Sigmoid colon (tissue), 7 donors: Measurements from ENCODE around the gene P2RX2. TPM values are rescaled to one million over a fixed set of nuclear protein-coding genes. Genes with fewer than 3 reads are reported as not detected.

Experiments used
- DNase-seq: peaks from one replicate; pipeline ENCODE4 v3.0.0-alpha.2; 2019
- H3K27ac ChIP-seq, 4 donors: fragments of 200-600 bp; sonication (generic); one replicate each; pipeline ENCODE4 v1.5.1; 2016 to 2019; ENCODE audit warnings: mild to moderate bottlenecking in 1 of 4
- H3K27me3 ChIP-seq, 3 donors: fragments of 200-600 bp; sonication (generic); one replicate each; pipeline ENCODE4 v1.5.1; 2019; ENCODE audit warnings: mild to moderate bottlenecking in 1 of 3
- H3K36me3 ChIP-seq, 4 donors: fragments of 200-600 bp; sonication (generic); one replicate each; pipeline ENCODE4 v1.5.1; 2016 to 2019
- H3K4me1 ChIP-seq, 4 donors: fragments of 200-600 bp; sonication (generic); one replicate each; pipeline ENCODE4 v1.5.1; 2017 to 2019
- H3K4me3 ChIP-seq, 4 donors: fragments of 200-600 bp; sonication (generic); one replicate each; pipeline ENCODE4 v1.5.1; 2017 to 2019; ENCODE audit warnings: mild to moderate bottlenecking in 2 of 4, moderate library complexity in 1 of 4
- H3K9me3 ChIP-seq, 4 donors: fragments of 200-600 bp in 3 of 4; sonication (generic) in 3 of 4; one replicate each; pipeline versions ENCODE4 v1.5.1 to v1.6.1; 2013 to 2019
- CTCF ChIP-seq, 4 experiments: fragments of 450-650 bp in 3 of 4; fragments of 200-600 bp in 1 of 4; IDR thresholded peaks; one replicate each; pipeline ENCODE4 v1.5.1; 2016 to 2019; ENCODE audit warnings: antibody characterized with exemption in 4 of 4, mild to moderate bottlenecking in 3 of 4, moderate library complexity in 2 of 4
- EP300 ChIP-seq, 4 donors: sonication (generic); formaldehyde crosslinking; IDR thresholded peaks; one replicate each; pipeline ENCODE4 v1.6.1; 2017; ENCODE audit warnings: antibody characterized with exemption in 4 of 4
- POLR2A ChIP-seq, 2 donors: fragments of 450-650 bp; IDR thresholded peaks; one replicate each; pipeline ENCODE4 v1.6.1; 2016; ENCODE audit warnings: antibody characterized with exemption in 2 of 2, mild to moderate bottlenecking in 2 of 2, moderate library complexity in 2 of 2
- POLR2AphosphoS5 ChIP-seq, 4 donors: sonication (generic); formaldehyde crosslinking; IDR thresholded peaks; one replicate each; pipeline ENCODE4 v1.6.1; 2017; ENCODE audit warnings: antibody characterized with exemption in 4 of 4
- WGBS, 2 donors: extraction: QIAGEN DNeasy Blood & Tissue Kit; methylation state at CpG; one replicate each; pipeline ENCODE4 v1.1.7; 2013; 5-methylcytosine and 5-hydroxymethylcytosine counted together
- intact Hi-C: fragments of 100-400 bp; cut with DNase I; formaldehyde crosslinking; loops from one replicate; pipeline ENCODE4 v1.15.1; 2023
- polyA plus RNA-seq, 3 donors: library from polyadenylated mRNA; stranded (reverse); fragments of 200-250 nt; gene quantifications; one replicate each; pipeline ENCODE4 v1.2.3, GENCODE V29; 2013
- total RNA-seq, 4 donors: library from RNA; depleted of rRNA; stranded (reverse); fragments of >200 nt; gene quantifications; one replicate each; pipeline ENCODE4 v1.1.0, GENCODE V29; 2016
- donor health status: healthy with polysubstance abuse.
- donor health status: Bipolar disorder and iron deficiency.
- donor health status: healthy.

Gene P2RX2
- total and polyA plus RNA-seq, 7 donors: 0.16 to 1.4 (median 0.36) TPM; not detected in 2

GRCh38 chr12:132586929-132587328 is 31.6 kb upstream of the P2RX2 start:
- Histone ChIP-seq H3K9me3 (no peaks in the 10 kb centered on the region), H3K27me3 (no peaks in the 10 kb centered on the region), H3K27ac (no peak overlapping the region), H3K4me3 (no peak overlapping the region), H3K4me1 (no peaks in the 10 kb centered on the region), H3K36me3 (peaks cover 0 to 17% (median 0%) of the 10 kb centered on the region in 4 donors)
- TF ChIP-seq EP300 (IDR thresholded peaks at IDR 0.05) (no peak), CTCF (IDR thresholded peaks at IDR 0.05) (no peak), POLR2AphosphoS5 (IDR thresholded peaks at IDR 0.05) (no peak), POLR2A (IDR thresholded peaks at IDR 0.05) (no peak)
- DNase-seq: no peak
- 87 to 95% methylated on average over 18 of the region's 18 CpGs for WGBS, 2 donors
- intact Hi-C loops: no loop called here

- no peaks in the 10 kb centered on the region for H3K4me1 ChIP-seq
- no peaks in the 10 kb centered on the region for H3K9me3 ChIP-seq
- TF ChIP-seq EP300 (IDR thresholded peaks at IDR 0.05) (no peak), POLR2AphosphoS5 (IDR thresholded peaks at IDR 0.05) (no peak), CTCF (IDR thresholded peaks at IDR 0.05) (no peak), POLR2A (IDR thresholded peaks at IDR 0.05) (no peak)
- intact Hi-C loops: no loop called here
- no peak for DNase-seq
- 57 to 77% methylated on average over 3 of the region's 3 CpGs for WGBS, 2 donors
- H3K27me3 ChIP-seq: no peaks in the 10 kb centered on the region
- no peak overlapping the region for H3K4me3 ChIP-seq
- no peak overlapping the region for H3K27ac ChIP-seq
- peaks cover 0 to 10% (median 0%) of the 10 kb centered on the region in 4 donors for H3K36me3 ChIP-seq
These were observed 30.8 kb upstream of the P2RX2 start for GRCh38 chr12:132587781-132588180.

GRCh38 chr12:132588319-132588718 is 30.3 kb upstream of the P2RX2 start:
- Histone ChIP-seq H3K27me3 (no peaks in the 10 kb centered on the region), H3K36me3 (peaks cover 0 to 8% (median 0%) of the 10 kb centered on the region in 4 donors), H3K4me3 (no peak overlapping the region), H3K9me3 (no peaks in the 10 kb centered on the region), H3K4me1 (peaks cover 0 to under 1% (median under 1%) of the 10 kb centered on the region in 4 donors), H3K27ac (no peak overlapping the region)
- no peak for DNase-seq
- 28 to 74% methylated on average over 6 of the region's 6 CpGs for whole genome bisulfite sequencing, 2 donors
- intact Hi-C loops: no loop called here
- TF ChIP-seq POLR2A (IDR thresholded peaks at IDR 0.05): no peak
- no peak for TF ChIP-seq POLR2AphosphoS5 (IDR thresholded peaks at IDR 0.05)
- TF ChIP-seq EP300 (IDR thresholded peaks at IDR 0.05): no peak
- TF ChIP-seq CTCF (IDR thresholded peaks at IDR 0.05): no peak

GRCh38 chr12:132588821-132589669 is 29.5 kb upstream of the P2RX2 start:
- Histone ChIP-seq H3K27ac (no peak overlapping the region), H3K4me3 (no peak overlapping the region), H3K27me3 (no peaks in the 10 kb centered on the region), H3K36me3 (peaks cover 0 to 4% (median 0%) of the 10 kb centered on the region in 4 donors), H3K4me1 (peaks cover 0 to 5% (median 2%) of the 10 kb centered on the region in 4 donors), H3K9me3 (no peaks in the 10 kb centered on the region)
- TF ChIP-seq EP300 (IDR thresholded peaks at IDR 0.05) (no peak), POLR2AphosphoS5 (IDR thresholded peaks at IDR 0.05) (no peak), CTCF (IDR thresholded peaks at IDR 0.05) (no peak), POLR2A (IDR thresholded peaks at IDR 0.05) (no peak)
- intact Hi-C loops: no loop called here
- WGBS, 2 donors: 82 to 93% methylated on average over 19 of the region's 19 CpGs
- DNase-seq: no peak
